ENCODE measurements around the gene DIPK1C. TPM values are rescaled to one million over a fixed set of nuclear protein-coding genes. Genes with fewer than 3 reads are reported as not detected.

DIPK1C gene
- total and polyA plus RNA-seq, 12 donors, result 0.70 to 12.9 (median 6.6) TPM

DNA sequence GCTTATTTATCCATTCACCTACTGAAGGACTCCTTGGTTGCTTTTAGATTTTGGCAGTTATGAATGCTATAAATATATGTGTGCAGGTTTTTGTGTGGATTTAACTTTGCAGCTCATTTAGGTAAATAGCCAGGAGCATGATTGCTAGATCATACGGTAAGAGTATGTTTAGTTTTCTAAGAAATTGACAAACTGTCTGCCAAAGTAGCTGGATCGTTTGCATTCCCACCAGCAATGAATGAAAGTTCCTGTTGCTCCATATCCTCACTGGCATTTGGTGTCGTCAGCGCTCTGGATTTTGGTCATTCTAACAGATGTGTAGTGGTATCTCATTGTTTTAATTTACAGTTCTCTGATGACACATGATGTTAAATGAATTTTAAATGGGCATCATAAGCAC, 8.7 kb upstream of the DIPK1C start:
- TF ChIP-seq, protein P1, sequence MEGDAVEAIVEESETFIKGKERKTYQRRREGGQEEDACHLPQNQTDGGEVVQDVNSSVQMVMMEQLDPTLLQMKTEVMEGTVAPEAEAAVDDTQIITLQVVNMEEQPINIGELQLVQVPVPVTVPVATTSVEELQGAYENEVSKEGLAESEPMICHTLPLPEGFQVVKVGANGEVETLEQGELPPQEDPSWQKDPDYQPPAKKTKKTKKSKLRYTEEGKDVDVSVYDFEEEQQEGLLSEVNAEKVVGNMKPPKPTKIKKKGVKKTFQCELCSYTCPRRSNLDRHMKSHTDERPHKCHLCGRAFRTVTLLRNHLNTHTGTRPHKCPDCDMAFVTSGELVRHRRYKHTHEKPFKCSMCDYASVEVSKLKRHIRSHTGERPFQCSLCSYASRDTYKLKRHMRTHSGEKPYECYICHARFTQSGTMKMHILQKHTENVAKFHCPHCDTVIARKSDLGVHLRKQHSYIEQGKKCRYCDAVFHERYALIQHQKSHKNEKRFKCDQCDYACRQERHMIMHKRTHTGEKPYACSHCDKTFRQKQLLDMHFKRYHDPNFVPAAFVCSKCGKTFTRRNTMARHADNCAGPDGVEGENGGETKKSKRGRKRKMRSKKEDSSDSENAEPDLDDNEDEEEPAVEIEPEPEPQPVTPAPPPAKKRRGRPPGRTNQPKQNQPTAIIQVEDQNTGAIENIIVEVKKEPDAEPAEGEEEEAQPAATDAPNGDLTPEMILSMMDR (IDR thresholded peaks at IDR 0.05), result no peak
- Histone ChIP-seq H3K4me1 (peaks cover 0 to 17% (median 7%) of the 10 kb centered on the region in 9 donors), H3K27me3 (no peaks in the 10 kb centered on the region), H3K4me3 (no peak overlapping the region), H3K36me3 (no peaks in the 10 kb centered on the region), H3K9me3 (peaks cover 0 to 10% (median 0%) of the 10 kb centered on the region in 11 donors), H3K27ac (no peak overlapping the region)
- intact Hi-C loops (cut with DNase I), result no loop called here
- WGBS, 2 donors, result 88 to 91% methylated on average over 4 of the region's 4 CpGs
- ATAC-seq (no peak), DNase-seq (no peak)

GRCh38 chr18:74463983-74464382, 6.9 kb upstream of the DIPK1C start:
- DNase-seq (no peak), ATAC-seq (no peak)
- Histone ChIP-seq H3K27ac (no peak overlapping the region), H3K9me3 (no peaks in the 10 kb centered on the region), H3K4me1 (peaks cover 0 to 27% (median 7%) of the 10 kb centered on the region in 9 donors), H3K4me3 (no peak overlapping the region), H3K36me3 (no peaks in the 10 kb centered on the region), H3K27me3 (peaks cover 0 to 7% (median 0%) of the 10 kb centered on the region in 7 donors)
- intact Hi-C loops (cut with DNase I), result no loop called here
- TF ChIP-seq, protein P1 (IDR thresholded peaks at IDR 0.05), result no peak
- WGBS, 2 donors, result 94 to 97% methylated on average over 1 of the region's 1 CpG

DNA sequence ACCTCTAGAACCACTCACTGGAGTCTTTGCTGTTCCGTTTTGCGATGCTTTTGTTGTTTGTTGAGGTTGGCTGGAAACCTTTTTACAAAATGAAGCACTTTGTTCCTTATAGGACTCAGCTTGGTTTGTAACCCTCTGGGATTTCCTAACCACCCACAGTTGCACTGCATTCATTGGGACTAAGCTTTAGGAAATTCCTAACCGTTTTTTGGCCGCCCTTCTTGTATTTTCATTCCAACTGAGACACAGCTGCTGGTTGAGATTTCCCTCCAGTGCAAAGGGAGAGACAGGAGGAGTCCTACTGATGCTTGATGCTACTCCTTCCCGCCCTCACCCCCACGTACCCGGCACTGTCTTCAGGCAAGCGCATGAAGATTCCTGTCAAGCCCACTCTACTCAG, 6.1 kb upstream of the DIPK1C start:
- peaks cover 0 to 31% (median 7%) of the 10 kb centered on the region in 9 donors for H3K4me1 ChIP-seq
- ATAC-seq (peak in 6 of 8 donors; percentile 25 to 52 (median 38)), DNase-seq (no peak)
- no peaks in the 10 kb centered on the region for H3K9me3 ChIP-seq
- H3K27me3 ChIP-seq, result peaks cover 0 to 14% (median 0%) of the 10 kb centered on the region in 7 donors
- 72 to 74% methylated on average over 8 of the region's 8 CpGs for WGBS, 2 donors
- no peaks in the 10 kb centered on the region for H3K36me3 ChIP-seq
- TF ChIP-seq, protein P1 (IDR thresholded peaks at IDR 0.05), result no peak
- H3K27ac ChIP-seq, result no peak overlapping the region
- intact Hi-C loops (cut with DNase I), result no loop called here
- H3K4me3 ChIP-seq, result no peak overlapping the region

DNA sequence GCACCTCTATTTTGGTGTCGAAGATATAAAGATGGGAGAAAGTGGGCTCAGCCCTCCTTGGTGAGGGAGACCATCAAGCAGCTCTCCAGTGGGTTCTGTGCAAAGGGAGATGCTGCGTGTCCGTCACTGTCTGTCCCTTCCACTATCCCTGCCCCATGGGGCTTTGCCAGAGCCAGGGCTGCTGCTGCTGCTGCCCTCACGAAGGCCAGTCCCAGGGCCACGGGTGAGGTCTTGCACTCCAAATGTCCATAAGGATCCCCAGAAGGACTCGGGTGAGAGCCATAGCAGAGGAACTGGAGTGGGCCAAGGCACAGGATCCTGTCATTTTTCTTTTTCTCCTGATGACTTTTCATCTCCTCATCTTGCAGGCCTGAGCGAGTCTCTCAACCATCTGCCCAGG, 3.7 kb upstream of the DIPK1C start:
- Histone ChIP-seq H3K27me3 (peaks cover 0 to 37% (median 8%) of the 10 kb centered on the region in 7 donors), H3K27ac (no peak overlapping the region), H3K36me3 (no peaks in the 10 kb centered on the region), H3K4me1 (peaks cover 0 to 46% (median 19%) of the 10 kb centered on the region in 9 donors), H3K9me3 (no peaks in the 10 kb centered on the region), H3K4me3 (no peak overlapping the region)
- DNase-seq (no peak), ATAC-seq (no peak)
- TF ChIP-seq, protein P1 (IDR thresholded peaks at IDR 0.05), result no peak
- intact Hi-C loops (cut with DNase I), result no loop called here
- WGBS, 2 donors, result 95 to 96% methylated on average over 7 of the region's 7 CpGs

All from heart right ventricle (tissue), 16 donors.